ENCODE measurements around the gene TMEM30A. TPM values are rescaled to one million over a fixed set of nuclear protein-coding genes. Genes with fewer than 3 reads are reported as not detected.

TMEM30A gene
- total and polyA plus RNA-seq, 2 of the 13 experiments (the other 11 are each of a cell fraction or from before 2014, with no cell fraction given) = 17.6 to 54.4 TPM

GRCh38 chr6:75285283-75285639 lies 669 bp upstream of the TMEM30A start:
- FAIRE-seq (no peak), DNase-seq (ENCODE audit: low spot score) (no peak), ATAC-seq (peak; percentile 2; the same call in 1 of the 3 replicates)
- intact Hi-C loops (cut with micrococcal nuclease; ENCODE audit: unreplicated experiment) (loop anchor here (1.0 to 5.0 kb wide), 3 partner anchors 12 to 317 kb away; partner anchors contain the start of gene SENP6), in situ Hi-C loops (cut with HindIII; ENCODE audit: extremely low pct_ligation_motif_present, low pct_unique_long_range_greater_than_20kb) (loop anchor here (10.0 kb wide), 1 partner anchor 240 kb away; no protein-coding TSS in a partner anchor)
- 3% methylated on average over 6 of the region's 6 CpGs for WGBS (ENCODE audit: low lambda C conversion rate)
- Histone ChIP-seq H3K27me3 (ENCODE audit: control insufficient read depth in 1 of 2, insufficient read depth in 2 of 2, low read length in 2 of 2) (no peaks in the 10 kb centered on the region; a peak in 1 of 5 replicates), H3K4me1 (ENCODE audit: insufficient read depth, low read length) (peaks cover 42% of the 10 kb centered on the region), H3K9ac (ENCODE audit: insufficient read depth, low read depth, low read length) (peak overlapping the region; percentile 84), H4K20me1 (ENCODE audit: insufficient read depth, low read length) (peaks cover 12% of the 10 kb centered on the region), H3K79me2 (ENCODE audit: insufficient read depth, low read length) (peaks cover 46% of the 10 kb centered on the region), H3K36me3 (replicated peaks in 1 of 2; ENCODE audit: control insufficient read depth in 1 of 2, insufficient read depth in 2 of 2, low read length in 2 of 2) (no peaks in the 10 kb centered on the region), H3K27ac (ENCODE audit: extremely low read length, insufficient read depth, low read length) (peak overlapping the region; percentile 80), H3K9me3 (ENCODE audit: low read length) (no peaks in the 10 kb centered on the region), H2AFZ (ENCODE audit: low read length) (peak overlapping the region; percentile 95), H3K4me3 (replicated peaks in 1 of 3; ENCODE audit: insufficient read depth in 1 of 3, low read depth in 2 of 3, low read length in 3 of 3) (peak overlapping the region; percentile 66 to 82 (median 73)), H3K4me2 (ENCODE audit: low read depth, low read length) (peak overlapping the region; percentile 80)
- BruUV-seq (replicated peaks) = TSS peak; percentile 91
- CTCF ChIA-PET (ENCODE audit: low intra/inter-chr PET ratio, low total read pairs) = interaction anchor here (0.9 kb wide), 1 partner anchor 19 kb away, joined by 3 read pairs; no protein-coding TSS in a partner anchor
- POLR2A ChIA-PET = interaction anchor here (1.0 to 2.3 kb wide), 9 partner anchors 10 to 317 kb away, joined by 3 to 28 read pairs (median 7); partner anchors contain the start of genes COX7A2 and SENP6
- TF ChIP-seq YY1 (IDR thresholded peaks at IDR 0.05; ENCODE audit: insufficient read depth, insufficient replicate concordance, low read depth, low read length) = no peak
- no peak for TF ChIP-seq STAT6 (CRISPR knock-in tag; IDR thresholded peaks at IDR 0.05; ENCODE audit: borderline replicate concordance)
- TF ChIP-seq SOX6 (IDR thresholded peaks at IDR 0.05) = no peak
- no peak for TF ChIP-seq SOX6 (CRISPR knock-in tag; IDR thresholded peaks at IDR 0.05)
- 0 out of 2 replicates have a peak, but pooled peaks have one; percentile 1 for TF ChIP-seq ZNF879 (CRISPR knock-in tag; IDR thresholded peaks at IDR 0.05)
- TF ChIP-seq ZMYM4 (CRISPR knock-in tag; IDR thresholded peaks at IDR 0.05) = no peak
- TF ChIP-seq ZBED4 (CRISPR knock-in tag; IDR thresholded peaks at IDR 0.05; ENCODE audit: borderline replicate concordance) = no peak
- TF ChIP-seq, protein P1, sequence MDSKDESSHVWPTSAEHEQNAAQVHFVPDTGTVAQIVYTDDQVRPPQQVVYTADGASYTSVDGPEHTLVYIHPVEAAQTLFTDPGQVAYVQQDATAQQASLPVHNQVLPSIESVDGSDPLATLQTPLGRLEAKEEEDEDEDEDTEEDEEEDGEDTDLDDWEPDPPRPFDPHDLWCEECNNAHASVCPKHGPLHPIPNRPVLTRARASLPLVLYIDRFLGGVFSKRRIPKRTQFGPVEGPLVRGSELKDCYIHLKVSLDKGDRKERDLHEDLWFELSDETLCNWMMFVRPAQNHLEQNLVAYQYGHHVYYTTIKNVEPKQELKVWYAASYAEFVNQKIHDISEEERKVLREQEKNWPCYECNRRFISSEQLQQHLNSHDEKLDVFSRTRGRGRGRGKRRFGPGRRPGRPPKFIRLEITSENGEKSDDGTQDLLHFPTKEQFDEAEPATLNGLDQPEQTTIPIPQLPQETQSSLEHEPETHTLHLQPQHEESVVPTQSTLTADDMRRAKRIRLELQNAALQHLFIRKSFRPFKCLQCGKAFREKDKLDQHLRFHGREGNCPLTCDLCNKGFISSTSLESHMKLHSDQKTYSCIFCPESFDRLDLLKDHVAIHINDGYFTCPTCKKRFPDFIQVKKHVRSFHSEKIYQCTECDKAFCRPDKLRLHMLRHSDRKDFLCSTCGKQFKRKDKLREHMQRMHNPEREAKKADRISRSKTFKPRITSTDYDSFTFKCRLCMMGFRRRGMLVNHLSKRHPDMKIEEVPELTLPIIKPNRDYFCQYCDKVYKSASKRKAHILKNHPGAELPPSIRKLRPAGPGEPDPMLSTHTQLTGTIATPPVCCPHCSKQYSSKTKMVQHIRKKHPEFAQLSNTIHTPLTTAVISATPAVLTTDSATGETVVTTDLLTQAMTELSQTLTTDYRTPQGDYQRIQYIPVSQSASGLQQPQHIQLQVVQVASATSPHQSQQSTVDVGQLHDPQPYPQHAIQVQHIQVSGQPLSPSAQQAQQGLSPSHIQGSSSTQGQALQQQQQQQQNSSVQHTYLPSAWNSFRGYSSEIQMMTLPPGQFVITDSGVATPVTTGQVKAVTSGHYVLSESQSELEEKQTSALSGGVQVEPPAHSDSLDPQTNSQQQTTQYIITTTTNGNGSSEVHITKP (CRISPR knock-in tag; IDR thresholded peaks at IDR 0.05; ENCODE audit: low read depth) = no peak
- no peak for TF ChIP-seq ZKSCAN8 (CRISPR knock-in tag; IDR thresholded peaks at IDR 0.05; ENCODE audit: borderline replicate concordance)
- no peak for TF ChIP-seq USF2 (IDR thresholded peaks at IDR 0.05; ENCODE audit: low read depth, low read length)
- TF ChIP-seq USF2 (CRISPR knock-in tag; IDR thresholded peaks at IDR 0.05; ENCODE audit: borderline replicate concordance) = no peak

All from HepG2 (cell line).